SW 1271 (cell line): Measurements from ENCODE around the gene ALAD.
"Not testable (repeated sequence)": the region's sequence is repeated elsewhere in the genome, so short reads cannot be mapped to it uniquely, and the experiment has no call there.

ENCODE experiments used
- DNase-seq, 2 experiments: peaks; one replicate each; lab custom pipeline; 2025; lab: John Stamatoyannopoulos, UW

ALAD gene

GRCh38 chr9:113398796-113399195 is 2.3 kb downstream of the ALAD start:
- DNase-seq: no peak

- no peak for DNase-seq
Measured at GRCh38 chr9:113397203-113397631, 3.9 kb downstream of the ALAD start.

- DNase-seq: no peak
Measured at GRCh38 chr9:113395000-113395861, 5.9 kb downstream of the ALAD start.

- DNase-seq: no peak
Measured at GRCh38 chr9:113393281-113393680, 7.8 kb downstream of the ALAD start.

GRCh38 chr9:113391917-113392316 is 9.2 kb downstream of the ALAD start:
- no peak for DNase-seq

- DNase-seq: no peak
Measured at GRCh38 chr9:113390192-113390960, 10.7 kb downstream of the ALAD start.

GRCh38 chr9:113389451-113389850 is 11.6 kb downstream of the ALAD start:
- no peak for DNase-seq

- DNase-seq: no peak
Measured at GRCh38 chr9:113388833-113389232, 12.3 kb downstream of the ALAD start.

GRCh38 chr9:113387560-113388230 is 13.4 kb downstream of the ALAD start:
- no peak for DNase-seq

GRCh38 chr9:113386571-113387393 is 14.3 kb downstream of the ALAD start:
- no peak for DNase-seq

- DNase-seq: no peak
Measured at GRCh38 chr9:113381909-113382411, 19.1 kb downstream of the ALAD start.

- not testable (repeated sequence) for DNase-seq
Measured at GRCh38 chr9:113381441-113381840, 19.6 kb downstream of the ALAD start.

GRCh38 chr9:113380869-113381378 is 20.2 kb downstream of the ALAD start:
- DNase-seq: no peak

- DNase-seq: not testable (repeated sequence)
Measured at GRCh38 chr9:113379829-113380210, 21.3 kb downstream of the ALAD start.

- not testable (repeated sequence) for DNase-seq
Measured at GRCh38 chr9:113379094-113379828, 21.8 kb downstream of the ALAD start.

GRCh38 chr9:113376634-113377567 is 24.2 kb downstream of the ALAD start, which contains the start of gene HDHD3:
Gene HDHD3 (minus strand): TSS chr9:113376986. CDS start chr9:113374354, 2,632 bp downstream.
- peak; percentile 49 to 73 for DNase-seq

- no peak for DNase-seq
Measured at GRCh38 chr9:113375057-113376023, 25.7 kb downstream of the ALAD start.
